ENCODE results near the gene SDF2L1.

Gene SDF2L1

DNA sequence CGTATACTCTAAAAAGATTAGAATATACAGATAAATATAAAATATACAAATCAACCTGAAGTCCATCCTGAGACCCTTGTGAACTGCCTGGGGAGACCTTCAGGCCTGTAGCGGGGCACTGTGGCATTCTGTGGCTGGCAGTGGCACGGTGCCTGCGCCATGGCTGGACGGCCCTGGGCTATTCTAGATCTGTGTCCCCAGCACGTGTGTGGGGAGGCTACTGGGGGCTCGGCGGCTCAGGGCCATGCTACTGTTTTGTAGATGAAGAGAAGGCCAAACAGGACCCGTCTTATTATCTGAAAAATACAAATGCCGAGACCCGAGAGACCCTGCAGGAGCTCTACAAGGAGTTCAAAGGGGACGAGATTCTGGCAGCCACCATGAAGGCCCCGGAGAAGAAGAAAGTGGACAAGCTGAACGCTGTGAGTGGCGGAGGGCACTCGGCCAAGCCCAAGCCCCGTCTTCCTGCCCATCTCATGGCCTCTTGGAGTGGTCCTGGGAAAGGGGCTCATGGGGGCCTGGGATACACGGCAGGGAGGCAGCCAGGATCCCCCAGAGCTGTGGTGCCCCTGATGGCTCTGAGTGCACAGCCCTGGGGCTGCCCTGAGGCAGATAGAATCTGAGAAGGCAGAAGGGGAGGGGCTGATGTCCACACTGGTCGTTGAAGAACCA is 42.5 kb downstream of the SDF2L1 start:
- no peak for TF ChIP-seq CTCF (IDR thresholded peaks at IDR 0.05; ENCODE audit: extremely low read depth, missing control alignments)

GRCh38 chr22:21685164-21685513 is 43.0 kb downstream of the SDF2L1 start:
- no peak for TF ChIP-seq CTCF (IDR thresholded peaks at IDR 0.05; ENCODE audit: extremely low read depth, missing control alignments)

More for the DNA sequence above, 42.5 kb downstream of the SDF2L1 start:
- DNase-seq (ENCODE audit: low spot score), result no peak

GRCh38 chr22:21686193-21686608 is 44.1 kb downstream of the SDF2L1 start:
- no peak for TF ChIP-seq CTCF (IDR thresholded peaks at IDR 0.05; ENCODE audit: extremely low read depth, missing control alignments)
- no peak for DNase-seq (ENCODE audit: low spot score)

More at GRCh38 chr22:21685164-21685513, 43.0 kb downstream of the SDF2L1 start:
- no peak for DNase-seq (ENCODE audit: low spot score)

GRCh38 chr22:21686634-21687393 is 44.7 kb downstream of the SDF2L1 start:
- TF ChIP-seq CTCF (IDR thresholded peaks at IDR 0.05; ENCODE audit: extremely low read depth, missing control alignments), result no peak

GRCh38 chr22:21687685-21688259 is 45.7 kb downstream of the SDF2L1 start:
- DNase-seq (ENCODE audit: low spot score), result no peak
- no peak for TF ChIP-seq CTCF (IDR thresholded peaks at IDR 0.05; ENCODE audit: extremely low read depth, missing control alignments)

More at GRCh38 chr22:21686634-21687393, 44.7 kb downstream of the SDF2L1 start:
- no peak for DNase-seq (ENCODE audit: low spot score)

DNA sequence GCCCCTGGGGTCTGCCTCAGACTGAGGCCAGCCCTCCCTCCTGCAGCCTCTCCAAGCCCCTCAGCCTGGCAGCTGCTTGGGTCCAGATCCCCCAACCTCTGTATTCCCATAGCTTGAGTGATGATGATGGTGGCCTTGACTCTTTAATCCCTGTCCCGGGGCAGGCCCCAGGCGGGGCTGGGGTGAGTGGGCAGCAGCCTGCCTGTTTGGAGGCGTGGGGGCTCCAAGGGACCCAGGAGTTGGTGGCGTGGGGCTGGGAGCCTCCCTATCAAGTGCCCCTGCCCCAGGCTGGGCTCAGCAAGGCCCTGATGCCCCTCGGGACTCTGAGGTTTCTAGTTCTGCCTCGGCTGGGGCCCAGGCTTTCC is 46.2 kb downstream of the SDF2L1 start:
- no peak for TF ChIP-seq CTCF (IDR thresholded peaks at IDR 0.05; ENCODE audit: extremely low read depth, missing control alignments)
- DNase-seq (ENCODE audit: low spot score), result no peak

All from GM20000 (cell line).